Mucosa of gallbladder (tissue), 1 donor: ENCODE measurements around the gene TEDC1. TPM values are rescaled to one million over a fixed set of nuclear protein-coding genes. Genes with fewer than 3 reads are reported as not detected.

Experiments used
- DNase-seq: peaks from one replicate; pipeline ENCODE4 v3.0.0-alpha.2; 2020; ENCODE audit warnings: low spot score
- total RNA-seq: library from RNA; stranded (reverse); gene quantifications from one replicate; pipeline ENCODE4 v1.2.1, GENCODE V29; 2021
- donor health status: DM: no; HTN: no; CAD: no.

TEDC1 gene
- total RNA-seq, 1 donor from 2014 or later, result 10.8 TPM

DNA sequence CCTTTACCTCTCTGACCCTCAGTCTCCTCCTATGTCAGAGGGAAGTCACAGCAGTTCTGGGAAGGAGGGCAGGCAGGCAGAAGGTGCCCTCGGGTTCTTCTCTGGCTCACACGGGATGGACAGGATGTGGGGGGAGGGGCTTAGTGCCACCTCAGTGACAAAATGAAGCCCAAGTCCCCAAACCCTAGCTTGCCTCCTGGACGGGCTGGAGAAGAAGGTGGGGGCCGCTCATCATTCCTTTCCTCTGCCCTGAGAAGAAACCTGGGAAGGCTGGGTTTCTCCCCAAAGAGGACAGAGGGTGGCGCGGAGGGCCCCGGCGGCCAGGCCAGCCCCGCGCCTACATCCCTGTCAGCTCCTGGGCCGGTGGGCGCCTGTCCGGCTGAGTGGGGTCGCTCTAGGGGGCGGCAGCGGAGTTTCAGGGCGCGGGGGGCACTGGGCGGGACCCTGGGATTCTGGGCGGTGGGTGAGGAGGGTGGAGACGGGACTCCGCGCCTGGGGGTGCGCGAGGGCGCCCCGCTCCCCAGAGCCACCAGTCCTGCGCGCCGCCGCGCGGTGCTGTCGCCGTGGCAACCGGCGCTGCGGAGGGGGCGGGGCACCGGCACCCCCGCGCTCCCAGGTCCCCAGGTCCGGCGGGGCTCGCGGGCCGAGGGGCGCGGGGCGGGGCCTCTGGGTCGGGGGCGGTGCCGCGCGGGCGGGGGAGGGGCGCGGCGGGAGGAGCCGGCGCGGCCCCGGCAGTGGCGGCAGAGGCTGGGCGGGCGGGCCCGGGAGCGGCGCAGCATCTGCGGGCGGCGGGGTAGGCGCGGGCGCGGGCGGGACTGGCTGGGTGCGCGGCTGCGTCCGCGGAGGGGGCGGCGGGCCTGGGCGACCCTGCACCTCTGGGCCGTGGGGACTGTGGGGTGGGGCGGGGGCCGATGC is 35.1 kb downstream of the TEDC1 start, which contains the start of gene TMEM121:
TSS of gene TMEM121 (plus strand) at position 723 of the 915 bp plus-strand sequence. CDS start 2,252 bp downstream, outside the sequence.
- DNase-seq, result no peak

- no peak for DNase-seq
These were observed 35.8 kb downstream of the TEDC1 start for GRCh38 chr14:105526776-105527380.

DNA sequence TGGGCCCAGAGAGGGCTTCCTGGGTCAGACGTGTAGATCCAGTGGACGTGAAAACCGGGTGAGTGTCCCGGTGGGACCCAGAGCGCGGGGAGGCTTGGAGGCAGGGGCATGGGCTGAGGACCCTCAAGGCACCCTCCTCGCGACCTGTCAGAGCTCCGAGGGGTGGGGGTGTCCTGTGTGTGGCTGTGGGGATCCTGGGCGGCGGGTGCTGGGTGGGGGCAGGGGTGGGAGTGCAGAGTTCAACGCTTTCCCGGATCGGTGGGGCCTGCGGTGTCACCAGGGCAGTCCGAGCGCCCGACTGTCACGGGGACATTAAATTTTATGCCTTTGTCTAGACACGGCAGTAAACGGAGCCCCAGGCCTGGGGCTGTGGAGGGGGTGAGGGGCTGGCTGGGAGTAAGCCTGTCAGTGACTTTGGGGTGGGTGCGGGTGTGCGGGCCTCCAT is 36.4 kb downstream of the TEDC1 start:
- DNase-seq, result no peak

DNA sequence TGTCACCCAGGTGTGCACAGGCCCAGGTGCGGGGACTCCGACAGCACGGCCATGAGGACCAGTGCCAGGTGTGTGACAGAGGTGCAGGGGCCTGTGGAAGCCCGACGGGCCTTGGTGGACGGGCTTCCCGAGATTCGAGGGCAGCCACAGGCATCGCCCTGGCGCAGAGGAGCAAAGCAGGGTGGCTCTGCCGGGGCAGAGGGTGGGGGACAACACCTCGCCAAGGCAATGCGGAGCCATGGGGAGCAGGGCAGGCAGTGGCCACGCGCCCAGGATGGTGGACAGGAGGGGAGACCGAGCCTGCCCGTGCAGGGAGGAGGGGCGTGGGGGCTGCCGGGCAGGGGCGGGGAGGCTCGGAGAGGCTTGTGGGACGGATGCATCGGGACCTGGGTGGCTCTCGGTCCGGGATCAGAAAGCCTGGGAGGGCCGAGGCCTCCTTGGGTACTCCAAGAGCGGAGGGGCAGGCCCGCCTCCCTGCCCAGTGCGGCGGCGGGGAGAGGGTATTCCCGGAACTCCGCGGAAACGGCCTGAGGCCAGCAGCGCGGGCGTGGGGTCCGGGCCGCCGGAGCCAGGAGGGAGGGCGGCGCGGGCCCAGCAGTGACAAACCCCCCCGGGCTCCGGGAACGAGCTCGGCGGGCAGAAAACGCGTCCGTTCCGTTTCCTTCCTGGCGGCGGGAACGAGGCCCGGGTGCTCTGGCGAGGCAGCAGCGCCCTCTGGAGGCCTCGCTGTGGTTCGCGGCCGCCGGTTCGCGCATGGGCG is 37.0 kb downstream of the TEDC1 start:
- peak; percentile 77 for DNase-seq

GRCh38 chr14:105528586-105529318 is 37.7 kb downstream of the TEDC1 start:
- DNase-seq, result no peak

- DNase-seq, result no peak
These were observed 38.2 kb downstream of the TEDC1 start for GRCh38 chr14:105529319-105529568.

- no peak for DNase-seq
These were observed 38.7 kb downstream of the TEDC1 start for GRCh38 chr14:105529569-105530284.

DNA sequence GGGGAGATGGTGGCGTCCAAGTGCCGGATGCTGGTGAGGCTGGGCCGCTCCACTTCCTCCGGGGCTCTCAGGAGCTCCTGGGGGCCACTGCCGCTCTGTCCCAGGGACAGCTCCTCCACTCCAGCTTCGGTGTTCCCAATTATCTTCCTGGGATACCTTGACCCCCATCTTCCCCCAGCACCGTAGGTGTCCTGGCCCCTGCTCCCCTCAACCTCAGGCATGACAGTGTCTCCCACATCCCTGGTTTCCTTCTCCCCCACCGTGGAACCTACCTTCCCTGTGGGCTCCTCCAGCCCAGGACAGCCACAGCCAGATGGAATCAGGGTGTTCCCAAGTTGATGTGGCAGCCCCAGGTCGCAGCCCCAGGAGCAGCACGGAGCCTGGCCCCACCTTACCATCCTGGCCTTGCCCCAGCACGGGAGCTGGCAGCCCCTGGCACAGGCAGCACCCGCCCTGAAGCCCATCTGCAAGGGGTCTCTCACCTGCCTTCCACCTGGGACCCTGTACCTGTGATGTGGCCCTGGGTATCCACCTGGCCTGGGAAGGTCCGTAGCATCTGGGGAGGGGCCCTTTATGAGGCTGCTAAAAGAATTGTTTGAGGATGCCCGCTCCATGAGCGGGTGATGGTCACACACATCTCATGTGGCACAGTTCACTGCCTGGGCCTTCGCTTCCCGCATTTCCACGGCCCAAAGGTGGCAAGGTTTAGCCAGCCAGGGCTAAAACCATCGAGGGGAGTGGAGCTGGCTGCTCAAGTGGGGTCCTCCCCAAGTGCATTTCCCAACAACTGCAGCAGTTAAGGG is 39.4 kb downstream of the TEDC1 start:
- no peak for DNase-seq

- DNase-seq, result no peak
These were observed 40.2 kb downstream of the TEDC1 start for GRCh38 chr14:105531088-105531893.

GRCh38 chr14:105531894-105532623 is 41.0 kb downstream of the TEDC1 start:
- DNase-seq, result no peak

GRCh38 chr14:105532735-105533141 is 41.7 kb downstream of the TEDC1 start:
- DNase-seq, result no peak

GRCh38 chr14:105533391-105533790 is 42.3 kb downstream of the TEDC1 start:
- DNase-seq, result no peak

- no peak for DNase-seq
These were observed 42.9 kb downstream of the TEDC1 start for GRCh38 chr14:105533811-105534498.

DNA sequence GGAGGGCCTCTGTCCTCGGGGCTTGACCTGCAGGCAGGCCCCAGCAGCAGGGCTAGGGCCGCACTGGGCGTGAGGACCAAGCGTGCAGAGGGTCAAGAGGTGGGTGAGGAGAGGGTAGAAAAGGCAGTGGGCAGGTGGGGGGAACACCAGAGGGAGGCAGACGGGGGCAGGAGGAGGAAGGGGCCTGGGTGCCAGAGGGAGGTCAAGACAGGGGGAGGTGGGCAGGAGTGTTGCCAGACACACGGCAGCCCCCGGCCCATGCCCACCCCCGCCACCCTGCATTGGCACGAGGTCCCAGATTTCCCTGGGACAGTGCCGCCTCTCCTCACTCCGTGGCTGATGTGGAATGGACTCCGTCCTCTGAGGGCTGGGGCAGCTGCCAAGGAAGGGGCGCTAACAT is 43.5 kb downstream of the TEDC1 start:
- no peak for DNase-seq

DNA sequence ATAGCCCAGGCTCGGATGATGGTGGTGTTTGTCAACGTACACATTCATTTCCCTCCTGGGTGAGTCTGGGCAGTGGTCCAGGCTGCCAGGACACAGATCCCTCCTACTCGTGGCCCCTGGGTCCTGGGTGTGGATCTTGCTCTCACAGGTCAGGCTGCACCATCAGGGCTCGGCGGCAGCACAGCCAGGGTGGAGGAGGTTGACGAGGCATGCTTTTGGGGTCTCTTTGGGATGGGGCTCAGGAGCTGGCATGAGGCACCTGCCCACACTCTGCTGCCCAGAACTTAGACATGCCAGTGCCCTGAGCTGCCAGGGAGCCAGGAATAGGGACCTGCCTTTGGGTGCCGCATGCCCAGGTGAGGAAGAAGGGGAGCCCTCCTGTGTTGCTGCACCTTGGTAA is 45.0 kb downstream of the TEDC1 start:
- no peak for DNase-seq

DNA sequence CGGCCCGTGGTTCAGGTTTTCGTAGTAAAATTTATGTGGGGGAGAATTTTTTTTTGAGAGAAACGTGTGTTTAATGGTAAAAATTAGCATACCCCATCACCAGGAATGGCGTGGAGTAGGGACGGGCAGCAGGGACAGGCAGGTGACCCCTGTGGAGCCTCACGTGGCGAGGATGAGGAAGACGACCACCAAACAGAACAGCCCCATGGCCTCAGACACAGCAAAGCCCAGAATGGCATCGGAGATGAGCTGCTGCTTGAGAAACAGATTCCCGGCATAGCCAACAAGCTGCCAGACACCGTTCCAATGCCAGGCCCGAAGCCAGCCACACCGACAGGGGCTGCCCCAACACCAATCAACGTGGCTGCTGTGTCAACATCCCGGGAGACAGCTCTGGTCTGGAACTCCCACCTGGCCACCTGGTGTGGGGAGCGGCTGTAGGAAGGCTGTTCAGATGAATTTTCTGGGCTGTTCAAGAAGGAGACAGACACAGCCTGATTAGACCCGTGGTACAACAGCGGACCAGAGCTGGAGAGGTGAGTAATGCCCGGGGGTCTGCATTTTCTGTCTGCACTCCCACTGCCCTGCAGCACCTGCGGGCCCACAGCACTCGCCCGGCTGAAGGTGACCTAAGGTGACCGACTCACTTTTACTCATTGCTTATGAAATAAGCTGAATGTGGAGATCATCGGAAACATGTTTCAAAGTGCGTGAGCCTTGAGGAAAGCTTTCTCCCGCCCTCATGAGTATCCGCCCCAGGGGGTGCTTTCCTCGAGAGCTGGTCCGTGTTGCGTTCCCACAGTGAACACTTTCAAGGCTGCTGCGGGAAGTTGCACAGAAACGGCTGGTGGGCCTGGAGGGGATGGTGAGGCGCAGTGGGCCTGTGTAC is 45.9 kb downstream of the TEDC1 start:
- DNase-seq, result no peak
